Camera-type eye (tissue), 1 donor: Measurements from ENCODE around the gene DDC. TPM values are rescaled to one million over a fixed set of nuclear protein-coding genes. Genes with fewer than 3 reads are reported as not detected.

Experiments used
- total RNA-seq: library from RNA; depleted of rRNA; stranded (reverse); fragments of >200 nt; gene quantifications from one replicate; pipeline ENCODE4 v1.2.3, GENCODE V29; 2014

DDC gene
- 4.3 TPM for total RNA-seq

GRCh38 chr7:50564640-50565558 lies at the start of gene DDC:
TSS of gene DDC (minus strand) at chr7:50565405. CDS start at chr7:50544085, 21,320 bp downstream.

DNA sequence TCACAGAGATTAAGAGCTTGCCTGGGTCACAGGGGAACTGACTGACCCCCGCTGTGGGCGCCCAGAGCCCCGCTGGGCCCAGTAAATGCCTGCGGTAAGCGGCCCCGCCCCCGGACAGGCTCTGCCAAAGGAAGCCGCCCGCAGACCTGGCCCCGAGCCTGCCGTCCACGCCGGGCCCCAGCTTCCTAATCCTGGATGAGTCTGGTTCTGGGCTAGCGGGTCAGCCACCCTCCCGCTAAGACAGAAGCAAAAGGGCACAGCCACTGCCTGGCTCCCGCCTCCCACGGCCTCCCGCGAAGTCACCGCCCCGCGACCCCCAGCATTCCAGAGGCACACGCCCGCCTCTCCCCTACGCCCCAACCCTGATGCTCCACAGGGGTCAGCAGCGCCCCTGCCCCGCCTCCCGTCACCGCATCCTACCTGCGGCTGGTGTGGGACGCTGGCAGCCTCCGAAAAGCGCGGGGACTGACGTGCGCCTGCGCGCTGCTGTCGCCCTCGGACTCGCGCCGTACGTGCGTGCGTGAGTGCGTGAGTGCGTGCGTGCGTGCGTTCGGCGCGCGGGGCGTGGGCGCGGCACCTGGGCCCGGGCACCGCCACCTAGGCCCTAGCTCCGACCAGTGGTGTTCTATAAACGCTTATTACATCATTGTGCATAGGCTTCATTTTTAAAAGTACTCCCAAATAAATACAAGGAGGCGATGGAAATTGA lies 115.2 kb downstream of the DDC start, which contains the start of gene FIGNL1:
Gene FIGNL1 (minus strand): TSS at position 470 of the 709 bp plus-strand sequence. CDS start 3,063 bp downstream, outside the sequence.

Other genes starting within 250 kb of the DDC start
- gene FIGNL1, start 115.1 kb downstream of the DDC start, total RNA-seq: 40.1 TPM
- 70.8 TPM for gene GRB10, start 217.5 kb upstream of the DDC start, total RNA-seq